ENCODE results near the gene KCNH1.

GRCh38 chr1:211111351-211111750 is 22.6 kb downstream of the KCNH1 start:
- TF ChIP-seq, protein P1, sequence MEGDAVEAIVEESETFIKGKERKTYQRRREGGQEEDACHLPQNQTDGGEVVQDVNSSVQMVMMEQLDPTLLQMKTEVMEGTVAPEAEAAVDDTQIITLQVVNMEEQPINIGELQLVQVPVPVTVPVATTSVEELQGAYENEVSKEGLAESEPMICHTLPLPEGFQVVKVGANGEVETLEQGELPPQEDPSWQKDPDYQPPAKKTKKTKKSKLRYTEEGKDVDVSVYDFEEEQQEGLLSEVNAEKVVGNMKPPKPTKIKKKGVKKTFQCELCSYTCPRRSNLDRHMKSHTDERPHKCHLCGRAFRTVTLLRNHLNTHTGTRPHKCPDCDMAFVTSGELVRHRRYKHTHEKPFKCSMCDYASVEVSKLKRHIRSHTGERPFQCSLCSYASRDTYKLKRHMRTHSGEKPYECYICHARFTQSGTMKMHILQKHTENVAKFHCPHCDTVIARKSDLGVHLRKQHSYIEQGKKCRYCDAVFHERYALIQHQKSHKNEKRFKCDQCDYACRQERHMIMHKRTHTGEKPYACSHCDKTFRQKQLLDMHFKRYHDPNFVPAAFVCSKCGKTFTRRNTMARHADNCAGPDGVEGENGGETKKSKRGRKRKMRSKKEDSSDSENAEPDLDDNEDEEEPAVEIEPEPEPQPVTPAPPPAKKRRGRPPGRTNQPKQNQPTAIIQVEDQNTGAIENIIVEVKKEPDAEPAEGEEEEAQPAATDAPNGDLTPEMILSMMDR (conservative IDR thresholded peaks at IDR 0.05; ENCODE audit: low read depth, low read length) = no peak
- no peak for TF ChIP-seq EZH2 (IDR thresholded peaks at IDR 0.05; ENCODE audit: borderline replicate concordance, low read depth, low read length, poor library complexity, severe bottlenecking)

All from A673 (cell line).